HG02623 (cell line): ENCODE data around the gene ZNF224.

Source experiments
- ATAC-seq: cut with Tn5 transposase; IDR thresholded peaks from one replicate; pipeline ENCODE4 v1.9.1; 2021; ENCODE audit warnings: moderate library complexity; ENCODE audit not compliant: unreplicated experiment

ZNF224 gene

GRCh38 chr19:44093931-44094765 is at the start of gene ZNF224:
Gene ZNF224 (plus strand): TSS chr19:44094361. CDS start chr19:44097874, 3,513 bp downstream.
- ATAC-seq, result peak; percentile 83

GRCh38 chr19:44050740-44051649 is 43.2 kb upstream of the ZNF224 start:
- peak; percentile 18 for ATAC-seq

- peak; percentile 47 for ATAC-seq
These were observed 42.3 kb upstream of the ZNF224 start, which contains the start of gene ZNF223 for GRCh38 chr19:44051650-44052402. Gene ZNF223 (plus strand): TSS chr19:44052036. CDS start chr19:44055177, 3,141 bp downstream.

GRCh38 chr19:44055870-44056269 is 38.3 kb upstream of the ZNF224 start:
- no peak for ATAC-seq

GRCh38 chr19:44059229-44059628 is 34.9 kb upstream of the ZNF224 start:
- no peak for ATAC-seq

- no peak for ATAC-seq
These were observed 33.1 kb upstream of the ZNF224 start for GRCh38 chr19:44061038-44061437.

GRCh38 chr19:44066305-44066704 is 27.9 kb upstream of the ZNF224 start:
- no peak for ATAC-seq

- no peak for ATAC-seq
These were observed 24.7 kb upstream of the ZNF224 start for GRCh38 chr19:44069415-44069814.

GRCh38 chr19:44071824-44072542 is 22.2 kb upstream of the ZNF224 start, which contains the start of gene ZNF284:
Gene ZNF284 (plus strand): TSS chr19:44072159. CDS start chr19:44076390, 4,231 bp downstream.
- peak; percentile 88 for ATAC-seq

- ATAC-seq, result no peak
These were observed 21.4 kb upstream of the ZNF224 start for GRCh38 chr19:44072543-44073401.

- ATAC-seq, result no peak
These were observed 17.8 kb upstream of the ZNF224 start for GRCh38 chr19:44076325-44076724.

- ATAC-seq, result no peak
These were observed 2.1 kb upstream of the ZNF224 start for GRCh38 chr19:44092108-44092507.

GRCh38 chr19:44107751-44108150 is 13.6 kb downstream of the ZNF224 start:
- ATAC-seq, result no peak

- ATAC-seq, result no peak
These were observed 15.3 kb downstream of the ZNF224 start for GRCh38 chr19:44109458-44109857.

GRCh38 chr19:44111910-44112463 is 17.8 kb downstream of the ZNF224 start:
- ATAC-seq, result no peak

- no peak for ATAC-seq
These were observed 18.6 kb downstream of the ZNF224 start for GRCh38 chr19:44112802-44113137.

- ATAC-seq, result peak; percentile 93
These were observed 19.1 kb downstream of the ZNF224 start, which contains the start of gene ZNF225 for GRCh38 chr19:44113138-44113783. Gene ZNF225 (plus strand): TSS chr19:44113399. CDS start chr19:44115828, 2,429 bp downstream.

GRCh38 chr19:44113784-44114390 is 19.7 kb downstream of the ZNF224 start:
- no peak for ATAC-seq
